Stomach (tissue), 4 donors: ENCODE results near the gene TBRG4.

Experiments used
- CTCF ChIP-seq, 7 experiments: fragments of 450-650 bp in 4 of 7; fragments of 200-600 bp in 3 of 7; sonication (generic) in 3 of 7; IDR thresholded peaks; one replicate each; pipeline ENCODE4 v1.5.1; 2016 to 2019; ENCODE audit warnings: antibody characterized with exemption in 7 of 7, control low read depth in 2 of 7, mild to moderate bottlenecking in 1 of 7
- EP300 ChIP-seq: sonication (generic); formaldehyde crosslinking; IDR thresholded peaks from one replicate; pipeline ENCODE4 v1.6.1; 2017; ENCODE audit warnings: antibody characterized with exemption

DNA sequence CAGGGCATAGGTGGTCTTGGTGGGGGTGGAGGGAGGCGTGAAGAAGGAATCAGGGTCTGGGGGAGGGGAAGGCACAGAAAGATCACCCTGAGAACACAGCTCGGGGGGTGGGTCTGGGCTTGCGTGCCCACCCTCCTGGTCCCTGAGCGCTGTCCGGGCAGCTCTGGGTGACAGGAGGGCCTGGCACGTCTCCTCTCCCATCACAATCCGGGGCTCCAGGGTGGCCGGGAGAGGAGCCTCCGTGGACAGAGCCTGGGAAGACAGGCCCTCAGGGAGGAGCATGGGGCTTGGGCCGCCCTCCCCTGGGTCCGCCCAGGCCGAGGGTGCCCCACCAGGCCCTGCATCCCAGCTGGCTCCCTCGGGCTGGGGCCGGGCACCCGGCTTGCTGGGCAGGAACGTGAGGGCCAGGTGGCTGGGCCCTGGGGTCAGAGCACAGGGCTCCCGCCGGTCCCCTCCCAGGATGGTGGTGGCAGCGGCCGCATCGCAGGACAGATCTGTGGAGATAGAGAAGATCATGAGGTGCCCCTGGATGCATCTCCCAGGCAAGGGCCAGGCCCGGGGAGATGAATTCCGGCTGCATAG lies 25.8 kb downstream of the TBRG4 start:
- TF ChIP-seq CTCF (IDR thresholded peaks at IDR 0.05) (no peak), EP300 (no peak)
